ENCODE measurements around the gene HDAC6. TPM values are rescaled to one million over a fixed set of nuclear protein-coding genes. Genes with fewer than 3 reads are reported as not detected.

HDAC6 gene
- total RNA-seq, 4 donors from 2014 or later = 36.5 to 63.2 (median 54.5) TPM

DNA sequence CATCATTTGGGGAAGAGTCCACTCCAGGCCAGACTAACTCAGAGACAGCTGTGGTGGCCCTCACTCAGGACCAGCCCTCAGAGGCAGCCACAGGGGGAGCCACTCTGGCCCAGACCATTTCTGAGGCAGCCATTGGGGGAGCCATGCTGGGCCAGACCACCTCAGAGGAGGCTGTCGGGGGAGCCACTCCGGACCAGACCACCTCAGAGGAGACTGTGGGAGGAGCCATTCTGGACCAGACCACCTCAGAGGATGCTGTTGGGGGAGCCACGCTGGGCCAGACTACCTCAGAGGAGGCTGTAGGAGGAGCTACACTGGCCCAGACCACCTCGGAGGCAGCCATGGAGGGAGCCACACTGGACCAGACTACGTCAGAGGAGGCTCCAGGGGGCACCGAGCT lies 21.2 kb downstream of the HDAC6 start:
- no peak for DNase-seq (ENCODE audit: low spot score)
- ATAC-seq (ENCODE audit: low FRiP score) = no peak
- TF ChIP-seq, protein P1, sequence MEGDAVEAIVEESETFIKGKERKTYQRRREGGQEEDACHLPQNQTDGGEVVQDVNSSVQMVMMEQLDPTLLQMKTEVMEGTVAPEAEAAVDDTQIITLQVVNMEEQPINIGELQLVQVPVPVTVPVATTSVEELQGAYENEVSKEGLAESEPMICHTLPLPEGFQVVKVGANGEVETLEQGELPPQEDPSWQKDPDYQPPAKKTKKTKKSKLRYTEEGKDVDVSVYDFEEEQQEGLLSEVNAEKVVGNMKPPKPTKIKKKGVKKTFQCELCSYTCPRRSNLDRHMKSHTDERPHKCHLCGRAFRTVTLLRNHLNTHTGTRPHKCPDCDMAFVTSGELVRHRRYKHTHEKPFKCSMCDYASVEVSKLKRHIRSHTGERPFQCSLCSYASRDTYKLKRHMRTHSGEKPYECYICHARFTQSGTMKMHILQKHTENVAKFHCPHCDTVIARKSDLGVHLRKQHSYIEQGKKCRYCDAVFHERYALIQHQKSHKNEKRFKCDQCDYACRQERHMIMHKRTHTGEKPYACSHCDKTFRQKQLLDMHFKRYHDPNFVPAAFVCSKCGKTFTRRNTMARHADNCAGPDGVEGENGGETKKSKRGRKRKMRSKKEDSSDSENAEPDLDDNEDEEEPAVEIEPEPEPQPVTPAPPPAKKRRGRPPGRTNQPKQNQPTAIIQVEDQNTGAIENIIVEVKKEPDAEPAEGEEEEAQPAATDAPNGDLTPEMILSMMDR (IDR thresholded peaks at IDR 0.05) = no peak

DNA sequence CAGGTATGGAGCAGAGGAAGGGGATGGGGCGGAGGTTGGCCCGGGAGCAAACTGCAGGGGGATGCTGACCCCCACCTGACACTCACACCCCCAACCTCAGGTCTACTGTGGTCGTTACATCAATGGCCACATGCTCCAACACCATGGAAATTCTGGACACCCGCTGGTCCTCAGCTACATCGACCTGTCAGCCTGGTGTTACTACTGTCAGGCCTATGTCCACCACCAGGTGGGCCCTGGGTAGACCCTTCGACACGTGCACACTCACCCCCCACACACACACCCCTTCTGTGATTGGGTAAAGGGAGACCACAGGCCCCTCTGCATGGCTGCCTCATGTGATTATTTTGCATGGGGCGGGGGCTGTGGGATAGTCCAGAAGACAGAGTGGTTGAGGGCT lies 22.2 kb downstream of the HDAC6 start:
- ATAC-seq (ENCODE audit: low FRiP score) = no peak
- DNase-seq (ENCODE audit: low spot score) = no peak
- TF ChIP-seq, protein P1 (IDR thresholded peaks at IDR 0.05) = no peak

DNA sequence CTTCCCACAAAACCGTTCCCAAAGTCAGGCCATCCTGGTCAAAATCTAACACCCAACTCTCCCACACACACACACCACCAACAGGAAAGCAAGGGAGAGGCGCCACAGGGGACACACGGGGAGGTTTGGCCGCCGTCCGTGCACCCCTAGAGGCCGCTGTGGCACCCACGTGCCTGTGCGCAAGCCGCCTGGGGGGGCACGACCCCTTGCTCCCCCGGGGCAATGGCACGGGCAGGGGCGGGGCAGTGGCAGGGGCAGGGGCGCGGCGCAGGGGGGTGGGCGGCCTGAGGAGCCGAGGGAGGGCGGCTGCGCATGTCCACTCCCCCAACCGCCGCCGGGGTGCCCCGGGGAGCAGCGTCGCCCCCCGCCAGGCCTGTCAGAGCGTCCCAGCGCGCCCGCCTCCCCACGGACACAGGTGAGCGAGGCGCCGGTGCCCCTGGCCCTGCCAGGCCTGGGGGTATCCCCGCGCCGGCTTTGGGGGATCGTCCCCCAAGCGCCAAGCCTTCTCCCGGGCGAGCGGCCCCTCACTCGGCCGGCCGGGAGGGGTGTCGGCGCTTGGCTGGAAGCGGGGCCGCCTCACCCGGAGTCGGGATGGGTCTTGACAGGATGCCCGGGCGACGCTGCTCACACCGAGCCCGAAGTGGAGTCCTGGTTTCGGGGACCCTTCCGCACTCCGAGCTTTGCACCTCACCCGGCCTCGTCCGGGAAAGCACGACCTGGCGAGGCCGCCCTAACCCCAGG lies 24.4 kb downstream of the HDAC6 start, which contains the start of gene ERAS:
TSS of gene ERAS (plus strand) at position 379 of the 741 bp plus-strand sequence. CDS start 2,611 bp downstream, outside the sequence.
- no peak for ATAC-seq (ENCODE audit: low FRiP score)
- no peak for DNase-seq (ENCODE audit: low spot score)
- TF ChIP-seq, protein P1 (IDR thresholded peaks at IDR 0.05) = no peak

DNA sequence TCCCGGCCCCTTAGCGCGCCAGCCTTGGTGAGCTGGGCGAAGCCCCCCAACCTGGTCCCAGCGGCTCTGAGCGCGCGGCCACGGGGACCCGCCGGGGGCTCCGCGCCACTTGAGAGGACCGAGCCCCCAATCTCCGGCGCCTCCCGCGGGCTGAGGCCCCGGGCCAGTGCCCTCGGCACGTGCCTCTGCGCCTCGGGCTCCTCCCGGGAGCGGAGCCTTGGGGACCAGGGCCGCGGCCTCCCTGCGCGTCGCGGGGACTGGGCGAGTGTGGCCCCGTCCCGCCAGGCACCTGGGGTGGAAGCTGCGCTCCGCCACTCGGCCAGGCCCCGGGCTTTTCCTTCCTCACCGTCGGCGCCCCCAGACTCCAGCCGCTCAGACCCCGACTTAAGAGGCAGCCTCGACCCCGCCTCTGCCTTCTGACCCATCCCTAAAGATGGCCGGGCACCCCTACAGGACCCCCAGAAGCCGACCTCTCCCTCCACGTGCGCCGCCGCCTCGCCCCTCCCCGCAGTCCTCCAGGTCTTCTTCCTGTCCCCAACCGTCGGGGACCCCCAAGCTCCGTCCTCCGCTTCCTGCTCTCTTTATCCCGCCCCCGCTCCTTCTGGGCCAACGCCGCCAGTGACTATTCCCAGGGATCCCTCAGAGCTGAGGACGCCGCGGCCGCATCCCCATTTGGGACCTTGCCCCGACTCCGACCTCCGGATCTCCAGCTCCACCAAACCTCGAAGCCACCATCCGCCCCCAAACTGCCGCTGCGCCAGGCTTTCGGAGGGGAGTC lies 25.2 kb downstream of the HDAC6 start:
- no peak for DNase-seq (ENCODE audit: low spot score)
- TF ChIP-seq, protein P1 (IDR thresholded peaks at IDR 0.05) = no peak
- no peak for ATAC-seq (ENCODE audit: low FRiP score)

DNA sequence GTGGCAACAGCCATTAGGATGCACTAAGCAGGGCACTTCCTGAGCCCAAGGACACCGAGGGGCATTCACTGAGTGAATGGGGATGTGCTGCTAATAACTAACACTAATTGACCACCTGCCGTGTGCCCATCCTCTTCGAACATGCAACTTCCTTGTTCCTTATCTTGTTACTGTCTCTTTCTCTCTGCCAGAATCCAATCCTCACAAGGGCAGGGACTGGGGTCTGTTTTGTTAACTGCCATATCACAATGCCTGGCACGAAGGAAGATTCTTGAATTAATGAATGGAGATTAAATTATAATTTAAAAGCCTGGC lies 25.7 kb downstream of the HDAC6 start:
- no peak for DNase-seq (ENCODE audit: low spot score)
- TF ChIP-seq, protein P1 (IDR thresholded peaks at IDR 0.05) = no peak
- ATAC-seq (ENCODE audit: low FRiP score) = no peak

DNA sequence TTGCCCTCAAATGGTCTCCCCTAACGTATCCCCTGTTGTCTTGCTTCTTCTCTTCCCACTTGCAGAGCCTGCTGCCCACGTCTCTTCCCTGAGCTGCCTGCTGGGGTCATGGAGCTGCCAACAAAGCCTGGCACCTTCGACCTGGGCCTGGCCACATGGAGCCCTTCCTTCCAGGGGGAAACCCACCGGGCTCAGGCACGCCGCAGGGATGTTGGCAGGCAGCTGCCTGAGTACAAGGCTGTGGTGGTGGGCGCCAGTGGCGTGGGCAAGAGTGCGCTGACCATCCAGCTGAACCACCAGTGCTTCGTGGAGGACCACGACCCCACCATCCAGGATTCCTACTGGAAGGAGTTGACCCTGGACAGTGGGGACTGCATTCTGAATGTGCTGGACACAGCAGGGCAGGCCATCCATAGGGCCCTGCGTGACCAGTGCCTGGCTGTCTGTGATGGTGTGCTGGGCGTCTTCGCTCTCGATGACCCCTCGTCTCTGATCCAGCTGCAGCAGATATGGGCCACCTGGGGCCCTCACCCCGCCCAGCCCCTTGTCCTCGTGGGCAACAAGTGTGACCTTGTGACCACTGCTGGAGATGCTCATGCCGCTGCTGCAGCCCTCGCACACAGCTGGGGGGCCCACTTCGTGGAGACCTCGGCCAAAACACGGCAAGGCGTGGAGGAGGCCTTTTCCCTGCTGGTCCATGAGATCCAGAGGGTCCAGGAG lies 27.3 kb downstream of the HDAC6 start:
- TF ChIP-seq, protein P1 (IDR thresholded peaks at IDR 0.05) = no peak
- DNase-seq (ENCODE audit: low spot score) (no peak), ATAC-seq (ENCODE audit: low FRiP score) (no peak)
